ENCODE measurements around the gene FREY1.

GRCh38 chr11:45934580-45935318 is 27.7 kb upstream of the FREY1 start:
- no peak for TF ChIP-seq YY1 (IDR thresholded peaks at IDR 0.05; ENCODE audit: low read depth, low read length)
- TF ChIP-seq KDM4A (IDR thresholded peaks at IDR 0.05; ENCODE audit: low read depth, low read length, severe bottlenecking), result no peak
- no peak for TF ChIP-seq MAX (IDR thresholded peaks at IDR 0.05)
- TF ChIP-seq NANOG (IDR thresholded peaks at IDR 0.05; ENCODE audit: insufficient read depth, low read depth, low read length, poor library complexity, severe bottlenecking), result no peak
- TF ChIP-seq, protein P1, sequence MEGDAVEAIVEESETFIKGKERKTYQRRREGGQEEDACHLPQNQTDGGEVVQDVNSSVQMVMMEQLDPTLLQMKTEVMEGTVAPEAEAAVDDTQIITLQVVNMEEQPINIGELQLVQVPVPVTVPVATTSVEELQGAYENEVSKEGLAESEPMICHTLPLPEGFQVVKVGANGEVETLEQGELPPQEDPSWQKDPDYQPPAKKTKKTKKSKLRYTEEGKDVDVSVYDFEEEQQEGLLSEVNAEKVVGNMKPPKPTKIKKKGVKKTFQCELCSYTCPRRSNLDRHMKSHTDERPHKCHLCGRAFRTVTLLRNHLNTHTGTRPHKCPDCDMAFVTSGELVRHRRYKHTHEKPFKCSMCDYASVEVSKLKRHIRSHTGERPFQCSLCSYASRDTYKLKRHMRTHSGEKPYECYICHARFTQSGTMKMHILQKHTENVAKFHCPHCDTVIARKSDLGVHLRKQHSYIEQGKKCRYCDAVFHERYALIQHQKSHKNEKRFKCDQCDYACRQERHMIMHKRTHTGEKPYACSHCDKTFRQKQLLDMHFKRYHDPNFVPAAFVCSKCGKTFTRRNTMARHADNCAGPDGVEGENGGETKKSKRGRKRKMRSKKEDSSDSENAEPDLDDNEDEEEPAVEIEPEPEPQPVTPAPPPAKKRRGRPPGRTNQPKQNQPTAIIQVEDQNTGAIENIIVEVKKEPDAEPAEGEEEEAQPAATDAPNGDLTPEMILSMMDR (IDR thresholded peaks at IDR 0.05; ENCODE audit: control extremely low read depth in 1 of 3, insufficient read depth in 1 of 3, low read depth in 1 of 3, low read length in 3 of 3), result no peak
